Measurements from ENCODE around the gene GGN. TPM values are rescaled to one million over a fixed set of nuclear protein-coding genes. Genes with fewer than 3 reads are reported as not detected.
A peak's percentile ranks its signal among the peaks of the same experiment; 100 is the strongest.

Gene GGN
- total RNA-seq, 2 experiments from 2014 or later: 0.14 TPM; not detected in 1

DNA sequence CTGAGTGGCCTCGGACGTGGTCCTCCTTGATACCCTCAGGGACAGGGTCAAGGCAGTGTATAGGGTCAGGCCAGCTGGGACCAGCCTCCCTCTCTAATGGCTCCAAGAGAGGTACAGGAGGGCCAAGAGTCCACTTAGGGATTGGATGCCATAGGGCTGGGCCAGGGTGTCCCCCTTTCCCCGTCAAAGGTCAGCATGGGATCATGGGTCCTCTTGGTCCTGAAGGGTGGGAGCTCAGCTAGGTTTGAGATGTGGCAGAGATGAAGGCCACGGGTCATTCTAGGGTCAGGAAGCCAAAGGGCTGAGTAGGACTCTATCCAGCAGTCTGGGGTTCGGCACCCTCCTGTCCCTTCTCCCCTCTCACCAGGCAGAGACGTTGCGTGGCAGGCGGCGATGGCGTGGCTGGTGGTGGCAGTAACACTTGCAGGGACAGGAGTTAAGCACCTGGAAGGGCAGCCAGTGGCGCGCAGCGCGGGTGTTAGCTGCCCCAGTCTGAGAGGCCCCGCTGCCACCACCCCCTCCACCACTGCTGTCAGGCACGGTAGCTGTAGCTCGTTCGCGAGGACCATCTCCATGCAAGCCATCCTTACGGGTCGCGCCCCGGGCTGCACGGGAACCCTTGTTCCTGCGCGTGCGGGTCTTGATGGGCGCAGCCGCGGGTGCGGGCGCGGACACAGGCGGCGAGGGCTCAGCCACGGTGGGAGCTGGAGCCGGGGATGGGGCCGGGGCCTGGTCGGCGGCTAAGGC lies 2.6 kb downstream of the GGN start:
- peaks cover 37% of the 10 kb centered on the region for H3K27me3 Mint-ChIP-seq
- H3K27ac Mint-ChIP-seq: no peak overlapping the region
- H3K36me3 Mint-ChIP-seq: peaks cover 46% of the 10 kb centered on the region
- H3K9me3 Mint-ChIP-seq: no peaks in the 10 kb centered on the region
- H3K4me3 Mint-ChIP-seq: no peak overlapping the region
- no peak for DNase-seq
- peaks cover 18% of the 10 kb centered on the region for H3K4me1 Mint-ChIP-seq

DNA sequence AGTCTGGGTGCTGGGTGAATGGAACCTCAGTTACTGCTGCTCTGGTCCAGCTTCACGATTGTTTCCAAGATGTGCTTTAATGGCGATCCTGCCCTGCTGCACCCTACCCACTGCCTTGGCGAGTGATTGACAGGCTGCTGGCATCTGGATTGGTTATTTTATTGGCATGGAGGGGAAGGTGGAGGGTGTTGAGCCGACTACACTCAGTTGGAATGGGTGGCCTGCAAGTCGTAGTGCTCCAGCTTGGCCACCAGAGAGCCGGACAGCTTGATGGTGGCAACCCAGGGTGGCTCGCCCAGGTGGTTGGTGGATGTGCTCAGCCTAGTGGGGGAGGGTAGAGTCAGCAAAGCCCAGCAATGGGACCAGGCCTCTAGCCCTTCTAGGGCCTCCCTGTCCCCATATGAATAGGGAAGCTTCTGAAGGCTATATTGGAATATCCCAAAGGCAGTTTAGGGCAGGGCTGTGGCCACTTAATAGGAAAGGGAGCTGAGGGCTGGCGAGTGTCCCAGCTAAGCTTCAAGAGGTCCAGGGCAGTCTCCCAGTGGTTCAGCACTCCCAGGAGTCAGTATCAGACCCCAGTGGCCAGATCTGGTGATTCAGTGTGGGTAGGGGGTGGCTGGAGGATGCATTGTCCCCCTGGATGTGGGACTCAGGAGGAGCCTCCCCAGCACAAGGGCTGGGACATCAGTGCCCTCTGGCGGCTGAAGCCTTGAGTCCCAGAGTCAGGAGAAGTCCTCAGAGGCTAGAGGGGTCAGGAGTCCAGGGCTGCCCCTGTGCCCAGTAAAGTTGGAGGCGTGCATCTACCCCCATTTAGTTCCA lies 3.4 kb downstream of the GGN start:
- Mint-ChIP-seq H3K4me3 (no peak overlapping the region), H3K4me1 (peaks cover 16% of the 10 kb centered on the region), H3K27me3 (peaks cover 29% of the 10 kb centered on the region), H3K27ac (peak overlapping the region; percentile 43), H3K9me3 (no peaks in the 10 kb centered on the region), H3K36me3 (peaks cover 52% of the 10 kb centered on the region)
- DNase-seq: no peak

DNA sequence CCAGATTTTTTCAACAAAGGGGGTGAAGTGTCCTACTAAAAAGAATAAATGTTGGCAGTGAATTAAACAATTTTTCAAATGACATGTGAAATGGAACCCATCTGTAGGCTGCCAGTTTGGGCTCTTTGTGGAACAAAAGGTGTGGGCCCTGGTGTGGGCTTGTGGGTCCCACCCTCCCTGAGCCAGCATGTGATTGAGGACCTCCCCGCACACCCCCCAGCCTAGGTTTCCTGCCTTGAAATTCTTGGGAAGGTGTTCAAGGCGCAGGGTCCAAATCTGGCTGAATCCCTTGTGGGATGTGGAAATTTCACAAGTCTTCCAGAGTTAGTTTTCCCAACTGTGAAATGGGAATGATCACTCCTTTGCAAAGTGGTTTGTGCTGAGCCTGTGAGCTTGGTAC lies 4.1 kb downstream of the GGN start:
- no peak for DNase-seq
- Mint-ChIP-seq H3K36me3 (peaks cover 58% of the 10 kb centered on the region), H3K9me3 (no peaks in the 10 kb centered on the region), H3K4me1 (peaks cover 14% of the 10 kb centered on the region), H3K4me3 (no peak overlapping the region), H3K27me3 (peaks cover 27% of the 10 kb centered on the region), H3K27ac (no peak overlapping the region)

DNA sequence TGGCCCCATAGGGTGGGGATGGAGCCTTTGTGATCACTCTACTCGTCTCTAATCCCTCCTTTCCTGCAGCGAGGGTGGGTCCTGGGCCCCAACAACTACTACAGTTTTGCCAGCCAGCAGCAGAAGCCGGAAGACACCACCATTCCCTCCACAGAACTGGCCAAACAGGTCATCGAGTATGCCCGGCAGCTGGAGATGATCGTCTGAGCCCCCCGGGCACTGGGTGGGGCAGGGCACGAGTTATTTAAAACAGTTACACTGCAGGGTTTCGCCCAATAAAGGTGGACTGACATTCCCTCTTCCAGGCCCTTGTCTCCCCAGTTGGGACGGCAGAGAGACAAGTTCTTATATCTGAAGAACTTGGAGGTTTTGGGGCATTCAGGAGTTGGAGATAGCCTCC lies 4.7 kb downstream of the GGN start:
- Mint-ChIP-seq H3K27me3 (peaks cover 24% of the 10 kb centered on the region), H3K4me3 (no peak overlapping the region), H3K36me3 (peaks cover 58% of the 10 kb centered on the region), H3K4me1 (peaks cover 12% of the 10 kb centered on the region), H3K27ac (no peak overlapping the region), H3K9me3 (no peaks in the 10 kb centered on the region)
- no peak for DNase-seq

DNA sequence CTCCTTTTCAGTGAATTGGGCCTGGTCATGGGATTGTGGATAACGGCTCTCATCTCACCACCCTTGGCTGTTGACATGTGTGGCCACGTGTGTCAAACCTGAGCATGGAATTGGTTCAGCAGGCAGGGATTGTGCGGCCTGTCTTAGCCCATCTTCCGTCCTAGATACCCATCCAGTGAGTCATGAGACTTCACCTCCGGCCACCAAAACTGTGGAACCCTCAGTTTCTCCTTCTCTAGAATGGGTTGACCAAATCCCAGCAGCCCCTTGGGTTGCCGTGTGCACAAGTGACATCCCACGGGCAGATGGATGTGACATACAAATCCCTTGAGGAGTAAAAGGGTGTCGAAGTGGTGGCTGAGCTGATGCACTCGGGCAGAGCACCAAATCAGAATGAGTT lies 6.7 kb downstream of the GGN start:
- Mint-ChIP-seq H3K36me3 (peaks cover 71% of the 10 kb centered on the region), H3K27ac (no peak overlapping the region), H3K9me3 (no peaks in the 10 kb centered on the region), H3K4me3 (no peak overlapping the region), H3K4me1 (peaks cover 10% of the 10 kb centered on the region), H3K27me3 (peaks cover 15% of the 10 kb centered on the region)
- DNase-seq: no peak

DNA sequence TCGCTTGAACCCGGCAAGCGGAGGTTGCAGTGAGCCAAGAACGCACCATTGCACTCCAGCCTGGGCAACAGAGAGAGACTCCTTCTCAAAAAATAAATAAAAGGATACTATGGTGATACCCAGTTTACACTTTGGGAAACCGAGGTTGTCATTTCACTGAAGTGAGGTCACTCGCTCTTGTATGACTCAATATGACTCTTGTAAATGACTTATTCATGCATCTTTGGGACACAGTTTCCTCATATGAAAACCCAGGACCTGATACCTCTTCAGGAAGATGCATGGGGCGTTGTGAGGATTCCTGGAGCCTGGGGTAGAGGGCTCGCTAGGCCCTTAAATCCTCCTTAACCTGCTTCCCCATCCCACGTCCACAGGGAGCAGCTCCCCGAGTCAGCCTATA lies 9.0 kb downstream of the GGN start:
- H3K9me3 Mint-ChIP-seq: no peaks in the 10 kb centered on the region
- peaks cover 71% of the 10 kb centered on the region for H3K36me3 Mint-ChIP-seq
- DNase-seq: no peak
- H3K27me3 Mint-ChIP-seq: peaks cover 2% of the 10 kb centered on the region
- no peak overlapping the region for H3K4me3 Mint-ChIP-seq
- no peak overlapping the region for H3K27ac Mint-ChIP-seq
- peaks cover 15% of the 10 kb centered on the region for H3K4me1 Mint-ChIP-seq

DNA sequence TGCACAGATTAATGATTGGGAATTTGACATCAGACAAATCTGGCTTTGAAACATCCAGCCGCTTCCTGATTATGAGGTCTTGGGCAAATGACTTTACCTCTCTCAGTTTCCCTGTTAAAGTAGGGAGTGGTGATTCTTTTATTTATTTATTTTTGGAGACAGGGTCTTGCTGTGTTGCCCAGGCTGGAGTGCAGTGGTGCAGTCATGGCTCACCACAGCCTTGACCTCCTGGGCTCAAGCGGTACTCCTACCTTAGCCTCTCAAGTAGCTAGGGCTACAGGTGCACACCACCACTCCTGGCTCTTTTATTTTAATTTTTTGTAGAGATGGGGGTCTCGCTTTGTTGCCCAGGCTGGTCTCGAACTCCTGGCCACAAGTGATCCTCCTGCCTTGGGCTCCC lies 10.8 kb downstream of the GGN start:
- no peak for DNase-seq
- Mint-ChIP-seq H3K36me3 (peaks cover 57% of the 10 kb centered on the region), H3K4me3 (no peak overlapping the region), H3K9me3 (no peaks in the 10 kb centered on the region), H3K27me3 (no peaks in the 10 kb centered on the region), H3K27ac (no peak overlapping the region), H3K4me1 (peaks cover 15% of the 10 kb centered on the region)

DNA sequence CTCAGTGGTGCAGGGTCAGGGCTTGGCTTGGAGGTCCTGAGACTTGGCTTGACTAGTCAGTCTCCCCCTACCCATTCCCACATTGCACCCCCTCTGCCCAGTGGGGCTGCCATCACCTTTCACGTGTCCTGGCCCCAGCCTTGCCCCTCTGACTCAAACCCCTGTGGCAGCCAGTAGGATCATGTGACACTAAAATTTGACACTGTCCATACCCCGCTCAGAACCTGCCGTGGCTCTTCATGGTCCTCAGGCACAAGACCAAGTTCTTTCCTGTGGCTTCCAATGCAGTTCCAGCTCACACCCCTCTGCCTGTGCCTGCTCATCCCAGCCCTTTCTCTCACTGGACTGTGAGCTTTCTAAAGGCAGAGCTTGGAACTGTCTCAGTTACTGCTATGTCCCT lies 11.3 kb downstream of the GGN start:
- Mint-ChIP-seq H3K27ac (no peak overlapping the region), H3K27me3 (no peaks in the 10 kb centered on the region), H3K4me1 (peaks cover 15% of the 10 kb centered on the region), H3K9me3 (no peaks in the 10 kb centered on the region), H3K4me3 (peak overlapping the region; percentile 98), H3K36me3 (peaks cover 52% of the 10 kb centered on the region)
- no peak for DNase-seq

DNA sequence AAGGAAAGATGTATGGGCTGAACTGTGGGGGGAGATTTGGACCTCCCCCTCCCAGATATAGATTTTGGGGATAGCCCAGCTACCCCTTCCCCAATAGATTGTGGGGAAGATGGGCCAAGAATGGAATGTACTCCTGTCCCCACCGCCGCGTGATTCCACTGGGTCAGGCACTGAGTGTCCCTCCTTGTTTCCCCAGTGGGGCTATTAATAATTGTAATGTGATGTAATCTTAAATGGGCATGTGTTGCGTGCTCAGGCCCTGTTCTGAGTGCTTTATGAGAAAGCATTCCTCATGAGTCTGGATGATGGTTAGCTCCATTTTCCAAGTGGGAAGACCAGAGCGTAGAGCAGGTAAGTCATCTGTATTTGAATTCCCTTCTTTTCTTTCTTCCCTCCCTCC lies 12.1 kb downstream of the GGN start:
- Mint-ChIP-seq H3K9me3 (no peaks in the 10 kb centered on the region), H3K36me3 (peaks cover 46% of the 10 kb centered on the region), H3K27me3 (no peaks in the 10 kb centered on the region), H3K27ac (peak overlapping the region; percentile 94), H3K4me1 (peaks cover 15% of the 10 kb centered on the region), H3K4me3 (peak overlapping the region; percentile 98)
- no peak for DNase-seq

DNA sequence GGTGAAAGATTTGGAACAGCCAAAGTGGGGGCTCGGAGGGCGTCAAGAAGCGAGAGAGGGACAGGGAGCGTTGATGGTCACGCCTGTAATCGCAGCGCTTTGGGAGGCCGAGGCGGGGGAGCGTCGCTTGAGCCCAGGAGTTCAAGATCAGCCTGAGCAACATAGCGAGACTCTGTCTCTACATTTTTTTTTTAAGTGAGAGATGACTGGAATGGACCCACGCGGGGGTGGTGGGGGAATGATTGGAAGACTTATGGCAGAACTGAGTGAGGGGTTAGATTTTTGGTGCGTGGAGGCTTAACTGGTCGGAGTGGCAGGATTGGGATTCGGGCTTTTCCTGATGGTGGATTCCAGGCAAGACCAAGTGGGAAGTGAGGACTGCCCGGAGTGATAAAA lies 12.7 kb downstream of the GGN start:
- Mint-ChIP-seq H3K36me3 (peaks cover 42% of the 10 kb centered on the region), H3K4me3 (peak overlapping the region; percentile 98), H3K27me3 (peaks cover 6% of the 10 kb centered on the region), H3K27ac (peak overlapping the region; percentile 94), H3K9me3 (no peaks in the 10 kb centered on the region), H3K4me1 (peaks cover 15% of the 10 kb centered on the region)
- no peak for DNase-seq

DNA sequence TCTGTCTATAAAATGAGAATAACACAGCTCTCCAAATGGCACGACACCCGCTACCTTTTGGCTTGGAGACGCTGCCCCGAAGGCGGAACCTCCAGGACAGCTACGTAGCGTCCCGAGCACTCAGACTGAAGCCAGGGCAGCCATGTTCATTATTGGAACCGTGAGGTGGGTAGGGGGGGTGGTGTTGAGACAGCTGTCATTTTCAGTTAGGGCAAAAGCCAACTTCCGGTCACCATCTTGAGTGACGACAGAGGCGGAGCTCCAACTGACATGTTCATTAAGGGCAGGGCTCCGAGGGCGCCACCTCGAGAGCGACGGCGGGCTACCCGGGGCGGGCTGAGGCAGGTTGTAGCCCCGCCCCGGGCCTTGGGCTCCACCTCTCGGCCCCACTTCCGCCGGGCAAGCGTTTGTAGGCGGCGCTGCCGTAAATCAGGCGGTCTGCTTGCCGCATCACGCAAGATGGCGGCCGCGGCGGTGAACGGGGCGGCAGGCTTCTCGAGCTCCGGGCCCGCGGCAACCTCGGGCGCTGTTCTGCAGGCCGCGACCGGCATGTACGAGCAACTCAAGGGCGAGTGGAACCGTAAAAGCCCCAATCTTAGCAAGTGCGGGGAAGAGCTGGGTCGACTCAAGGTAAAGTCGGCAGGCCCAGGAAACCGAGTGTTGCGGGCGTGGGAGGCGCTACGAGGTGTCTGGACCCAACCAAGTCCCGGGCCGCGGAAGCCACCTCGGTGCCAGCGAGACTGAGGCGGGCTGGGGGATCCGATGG lies 13.3 kb downstream of the GGN start, which contains the start of gene PSMD8:
Gene PSMD8 (plus strand): TSS at position 240 of the 766 bp plus-strand sequence. CDS start 31 bp downstream, at position 271.
- H3K4me3 Mint-ChIP-seq: peak within 1 kb of the TSS; percentile 98
- peaks cover 39% of the 10 kb centered on the region for H3K36me3 Mint-ChIP-seq
- no peaks in the 10 kb centered on the region for H3K9me3 Mint-ChIP-seq
- peaks cover 14% of the 10 kb centered on the region for H3K4me1 Mint-ChIP-seq
- DNase-seq: peak; percentile 99
- H3K27ac Mint-ChIP-seq: peak within 1 kb of the TSS; percentile 94
- H3K27me3 Mint-ChIP-seq: peaks cover 6% of the 10 kb centered on the region

DNA sequence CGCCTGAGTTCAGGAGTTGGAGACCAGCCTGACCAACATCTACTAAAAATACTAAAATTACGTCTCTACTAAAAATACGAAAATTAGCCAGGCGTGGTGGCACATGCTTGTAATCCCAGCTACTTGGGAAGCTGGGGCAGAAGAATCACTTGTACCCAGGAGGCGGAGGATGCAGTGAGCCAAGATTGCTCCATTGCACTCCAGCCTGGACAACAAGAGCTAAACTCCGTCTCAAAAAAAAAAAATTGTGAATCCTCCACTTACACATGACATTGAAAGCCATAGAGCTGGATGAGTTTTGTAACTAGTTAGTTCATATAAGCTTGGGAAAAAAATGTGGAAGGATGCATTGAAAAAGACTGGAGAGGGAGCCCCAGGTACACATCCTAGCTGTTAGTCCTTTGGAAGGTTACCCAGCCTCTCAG lies 13.9 kb downstream of the GGN start:
- DNase-seq: no peak
- Mint-ChIP-seq H3K27me3 (peaks cover 6% of the 10 kb centered on the region), H3K4me3 (peak overlapping the region; percentile 83), H3K27ac (peak overlapping the region; percentile 91), H3K36me3 (peaks cover 33% of the 10 kb centered on the region), H3K9me3 (no peaks in the 10 kb centered on the region), H3K4me1 (peaks cover 13% of the 10 kb centered on the region)

DNA sequence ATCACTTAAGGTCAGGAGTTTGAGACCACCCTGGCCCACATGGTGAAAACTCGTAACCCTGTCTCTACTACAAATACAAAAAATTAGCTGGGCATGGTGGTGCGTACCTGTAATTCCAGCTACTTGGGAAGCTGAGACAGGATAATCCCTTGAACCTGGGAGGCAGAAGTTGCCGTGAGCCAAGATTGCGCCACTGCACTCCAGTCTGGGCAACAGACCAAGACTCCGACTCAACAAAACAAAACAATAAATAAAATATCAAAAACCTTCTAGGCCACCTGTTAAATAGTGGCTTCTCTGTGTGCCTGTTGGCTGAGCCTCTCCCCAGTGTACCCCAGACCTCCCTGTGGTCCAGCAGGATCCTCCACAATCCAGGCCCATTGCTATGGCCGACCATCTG lies 16.8 kb downstream of the GGN start:
- Mint-ChIP-seq H3K36me3 (peaks cover 14% of the 10 kb centered on the region), H3K27me3 (peaks cover 23% of the 10 kb centered on the region), H3K4me1 (peaks cover 7% of the 10 kb centered on the region), H3K4me3 (no peak overlapping the region), H3K9me3 (no peaks in the 10 kb centered on the region), H3K27ac (no peak overlapping the region)
- DNase-seq: no peak

DNA sequence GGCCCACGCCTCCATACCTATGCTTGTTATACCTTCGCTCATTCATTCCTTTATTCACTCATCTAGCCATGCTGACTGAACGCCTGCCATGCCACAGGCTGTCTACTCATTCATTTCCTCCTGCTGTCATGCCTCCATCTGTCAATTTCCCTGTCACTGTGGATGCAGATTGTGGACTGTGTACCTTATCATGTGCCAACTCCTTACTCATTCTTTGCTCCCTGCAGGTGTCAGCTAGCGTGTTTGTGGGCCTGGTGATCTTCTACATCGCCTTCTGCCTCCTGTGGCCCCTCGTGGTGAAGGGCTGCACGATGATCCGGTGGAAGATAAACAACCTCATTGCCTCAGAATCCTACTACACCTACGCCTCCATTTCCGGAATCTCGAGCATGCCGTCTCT lies 17.5 kb downstream of the GGN start:
- Mint-ChIP-seq H3K27ac (no peak overlapping the region), H3K4me3 (no peak overlapping the region), H3K9me3 (no peaks in the 10 kb centered on the region)

DNA sequence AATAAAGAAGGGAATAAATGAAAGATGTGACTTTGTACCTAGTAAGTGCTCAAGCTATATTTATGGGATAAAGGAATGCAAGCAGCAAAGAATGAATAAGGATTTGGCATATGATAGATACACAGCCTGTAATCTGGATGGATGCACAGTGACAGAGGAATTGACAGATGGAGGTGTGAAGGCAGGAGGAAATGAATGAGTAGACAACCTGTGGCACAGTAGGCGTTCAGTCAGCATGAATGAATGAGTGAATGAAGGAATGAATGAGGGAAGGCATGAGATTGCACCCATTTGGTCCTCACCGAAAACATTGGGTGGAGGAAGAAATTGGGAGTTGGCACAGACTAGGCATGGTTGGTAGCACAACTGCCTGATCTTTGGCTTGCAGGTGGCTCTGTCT lies 18.2 kb downstream of the GGN start:
- Mint-ChIP-seq H3K36me3 (peaks cover under 1% of the 10 kb centered on the region), H3K4me1 (peaks cover 3% of the 10 kb centered on the region), H3K4me3 (no peak overlapping the region), H3K9me3 (no peaks in the 10 kb centered on the region), H3K27ac (no peak overlapping the region), H3K27me3 (peaks cover 26% of the 10 kb centered on the region)
- no peak for DNase-seq

More for the DNA sequence above, 17.5 kb downstream of the GGN start:
- no peak for DNase-seq
- H3K27me3 Mint-ChIP-seq: peaks cover 26% of the 10 kb centered on the region
- H3K4me1 Mint-ChIP-seq: peaks cover 3% of the 10 kb centered on the region
- peaks cover 7% of the 10 kb centered on the region for H3K36me3 Mint-ChIP-seq
